NCI-H82 (cell line): ENCODE measurements around the gene PCDHGA5.
"Not testable (repeated sequence)": the region's sequence is repeated elsewhere in the genome, so short reads cannot be mapped to it uniquely, and the experiment has no call there.

Source experiments
- DNase-seq: peaks from one replicate; lab custom pipeline; 2025; lab: John Stamatoyannopoulos, UW

PCDHGA5 gene

GRCh38 chr5:141387557-141388311 lies 23.8 kb downstream of the PCDHGA5 start, which contains the start of gene PCDHGB4:
Gene PCDHGB4, plus strand, starts transcription at chr5:141387698. Its CDS starts 187 bp downstream, at chr5:141387885.
- DNase-seq, result peak; percentile 7

GRCh38 chr5:141388661-141389060 lies 24.7 kb downstream of the PCDHGA5 start:
- DNase-seq, result no peak

GRCh38 chr5:141389153-141390042 lies 25.4 kb downstream of the PCDHGA5 start:
- no peak for DNase-seq

GRCh38 chr5:141392429-141393198 lies 28.7 kb downstream of the PCDHGA5 start, which contains the start of gene PCDHGA8:
Gene PCDHGA8, plus strand, starts transcription at chr5:141392633. Its CDS starts 181 bp downstream, at chr5:141392814.
- no peak for DNase-seq

- DNase-seq, result no peak
These were observed 29.3 kb downstream of the PCDHGA5 start for GRCh38 chr5:141393267-141393666.

GRCh38 chr5:141394401-141395187 lies 30.6 kb downstream of the PCDHGA5 start:
- DNase-seq, result not testable (repeated sequence)

GRCh38 chr5:141397756-141398551 lies 34.0 kb downstream of the PCDHGA5 start, which contains the start of gene PCDHGB5:
Gene PCDHGB5, plus strand, starts transcription at chr5:141397947. Its CDS starts 181 bp downstream, at chr5:141398128.
- not testable (repeated sequence) for DNase-seq

GRCh38 chr5:141398608-141399007 lies 34.6 kb downstream of the PCDHGA5 start:
- DNase-seq, result no peak

- no peak for DNase-seq
These were observed 35.7 kb downstream of the PCDHGA5 start for GRCh38 chr5:141399555-141400258.

- peak; percentile 32 for DNase-seq
These were observed 38.7 kb downstream of the PCDHGA5 start, which contains the start of gene PCDHGA9 for GRCh38 chr5:141402553-141403243. Gene PCDHGA9, plus strand, starts transcription at chr5:141402778. Its CDS starts 175 bp downstream, at chr5:141402953.

- no peak for DNase-seq
These were observed 39.4 kb downstream of the PCDHGA5 start for GRCh38 chr5:141403387-141403786.

GRCh38 chr5:141407790-141408505 lies 44.0 kb downstream of the PCDHGA5 start, which contains the start of gene PCDHGB6:
Gene PCDHGB6, plus strand, starts transcription at chr5:141408021. Its CDS starts 182 bp downstream, at chr5:141408203.
- peak; percentile 52 for DNase-seq

GRCh38 chr5:141409598-141410306 lies 45.8 kb downstream of the PCDHGA5 start:
- no peak for DNase-seq

- no peak for DNase-seq
These were observed 47.6 kb downstream of the PCDHGA5 start for GRCh38 chr5:141411575-141411974.

GRCh38 chr5:141412854-141413539 lies 49.0 kb downstream of the PCDHGA5 start, which contains the start of gene PCDHGA10:
Gene PCDHGA10, plus strand, starts transcription at chr5:141412987. Its CDS starts 189 bp downstream, at chr5:141413176.
- peak; percentile 47 for DNase-seq

- DNase-seq, result no peak
These were observed 49.6 kb downstream of the PCDHGA5 start for GRCh38 chr5:141413540-141414069.
